Mesenchymal stem cell (in vitro differentiated cells and primary cell): ENCODE data around the gene BRSK2.

Source experiments
- DNase-seq: peaks from one replicate; pipeline ENCODE4 v3.0.0-alpha.2; 2013
- H2AFZ ChIP-seq: one replicate; pipeline ENCODE4 v1.6.1; 2013; ENCODE audit warnings: low read depth, mild to moderate bottlenecking, control low read depth, inconsistent platforms, low read length, moderate library complexity
- H2AK5ac ChIP-seq: 2 replicates; pipeline ENCODE4 v1.6.1; 2013; ENCODE audit warnings: low read length, moderate library complexity, mild to moderate bottlenecking, inconsistent platforms; ENCODE audit not compliant: severe bottlenecking
- H2BK120ac ChIP-seq: one replicate; pipeline ENCODE4 v1.6.1; 2013; ENCODE audit warnings: low read depth, mild to moderate bottlenecking, inconsistent platforms, low read length, moderate library complexity
- H2BK12ac ChIP-seq, 2 experiments: one replicate each; pipeline ENCODE4 v1.6.1; 2013; ENCODE audit warnings: inconsistent platforms in 2 of 2, low read length in 2 of 2, mild to moderate bottlenecking in 2 of 2, moderate library complexity in 2 of 2, control low read depth in 1 of 2
- H2BK15ac ChIP-seq: one replicate; pipeline ENCODE4 v1.6.1; 2013; ENCODE audit warnings: mild to moderate bottlenecking, low read depth, inconsistent platforms; ENCODE audit not compliant: poor library complexity, severe bottlenecking
- H2BK5ac ChIP-seq: 2 replicates; pipeline ENCODE4 v1.6.1; 2013; ENCODE audit warnings: low read depth, mild to moderate bottlenecking, low read length, control low read depth, inconsistent platforms; ENCODE audit not compliant: poor library complexity, severe bottlenecking
- H3K14ac ChIP-seq, 2 experiments: one replicate each; pipeline ENCODE4 v1.6.1; 2013; ENCODE audit warnings: inconsistent platforms in 2 of 2, low read length in 2 of 2, control low read depth in 1 of 2, mild to moderate bottlenecking in 1 of 2, moderate library complexity in 1 of 2
- H3K18ac ChIP-seq, 2 experiments: one replicate each; pipeline ENCODE4 v1.6.1; 2013; ENCODE audit warnings: inconsistent platforms in 2 of 2, low read length in 2 of 2, control low read depth in 1 of 2, low read depth in 1 of 2, mild to moderate bottlenecking in 1 of 2
- H3K23ac ChIP-seq, 2 experiments: one replicate each; pipeline ENCODE4 v1.6.1; 2013; ENCODE audit warnings: inconsistent platforms in 2 of 2, low read length in 2 of 2, mild to moderate bottlenecking in 2 of 2, moderate library complexity in 2 of 2, control low read depth in 1 of 2
- H3K27ac ChIP-seq: 2 replicates; pipeline ENCODE4 v1.5.1; 2013; ENCODE audit warnings: mild to moderate bottlenecking, moderate library complexity, low read length, control low read depth, inconsistent platforms; ENCODE audit not compliant: poor library complexity, severe bottlenecking
- H3K27me3 ChIP-seq, 2 experiments: 2 replicates each; pipeline versions ENCODE4 v1.6.1 to v1.7.0; 2013; ENCODE audit warnings: low read length in 2 of 2, mild to moderate bottlenecking in 2 of 2, moderate library complexity in 2 of 2, control low read depth in 1 of 2, inconsistent platforms in 1 of 2; ENCODE audit not compliant: control insufficient read depth in 1 of 2, insufficient read depth in 1 of 2
- H3K36me3 ChIP-seq, 2 experiments: 2 replicates each; pipeline versions ENCODE4 v1.6.1 to v1.7.0; 2013; ENCODE audit warnings: low read length in 2 of 2, control low read depth in 1 of 2, inconsistent platforms in 1 of 2, low read depth in 1 of 2, mild to moderate bottlenecking in 1 of 2; ENCODE audit not compliant: insufficient read depth in 2 of 2, control insufficient read depth in 1 of 2
- H3K4ac ChIP-seq, 2 experiments: one replicate each; pipeline ENCODE4 v1.6.1; 2013; ENCODE audit warnings: inconsistent platforms in 2 of 2, low read length in 2 of 2, mild to moderate bottlenecking in 2 of 2, moderate library complexity in 2 of 2, control low read depth in 1 of 2, low read depth in 1 of 2
- H3K4me1 ChIP-seq: 2 replicates; pipeline ENCODE4 v1.6.1; 2013; ENCODE audit warnings: low read depth, low read length, control low read depth; ENCODE audit not compliant: control insufficient read depth, insufficient read depth
- H3K4me2 ChIP-seq: 2 replicates; pipeline ENCODE4 v1.6.1; 2013; ENCODE audit warnings: low read length, mild to moderate bottlenecking, inconsistent platforms; ENCODE audit not compliant: poor library complexity, severe bottlenecking
- H3K4me3 ChIP-seq, 2 experiments: 2 replicates each; pipeline versions ENCODE4 v1.5.1 to v1.7.0; 2013; ENCODE audit warnings: low read length in 2 of 2, mild to moderate bottlenecking in 2 of 2, control low read depth in 1 of 2, low read depth in 1 of 2; ENCODE audit not compliant: insufficient read depth in 1 of 2
- H3K79me1 ChIP-seq: replicated peaks from 2 replicates; pipeline ENCODE4 v1.6.1; 2013; ENCODE audit warnings: mild to moderate bottlenecking, control low read depth, low read length, inconsistent platforms; ENCODE audit not compliant: poor library complexity, severe bottlenecking
- H3K9ac ChIP-seq: 2 replicates; pipeline ENCODE4 v1.7.0; 2013; ENCODE audit warnings: mild to moderate bottlenecking, low read length, moderate library complexity
- H3K9me3 ChIP-seq: 2 replicates; pipeline ENCODE4 v1.7.0; 2013; ENCODE audit warnings: mild to moderate bottlenecking, low read length; ENCODE audit not compliant: control insufficient read depth
- H4K8ac ChIP-seq: one replicate; pipeline ENCODE4 v1.6.1; 2013; ENCODE audit warnings: inconsistent platforms, mild to moderate bottlenecking, low read length, moderate library complexity
- H4K91ac ChIP-seq: one replicate; pipeline ENCODE4 v1.6.1; 2013; ENCODE audit warnings: mild to moderate bottlenecking, low read length, inconsistent platforms
- WGBS: methylation state at CpG from one replicate; pipeline ENCODE4 v1.1.7; 2013; ENCODE audit warnings: mixed read lengths; 5-methylcytosine and 5-hydroxymethylcytosine counted together

Gene BRSK2

GRCh38 chr11:1435820-1436467, 46.2 kb downstream of the BRSK2 start:
- H3K4ac ChIP-seq: no peak overlapping the region
- no peak overlapping the region for H3K4me3 ChIP-seq
- no peak overlapping the region for H2AFZ ChIP-seq
- no peaks in the 10 kb centered on the region for H3K9me3 ChIP-seq
- peaks cover 14% of the 10 kb centered on the region for H3K4me1 ChIP-seq
- H3K79me1 ChIP-seq: no peaks in the 10 kb centered on the region
- no peak overlapping the region for H4K8ac ChIP-seq
- no peak overlapping the region for H3K23ac ChIP-seq
- DNase-seq: no peak
- 49% methylated on average over 18 of the region's 29 CpGs for WGBS
- H3K27me3 ChIP-seq: peaks cover 10 to 15% of the 10 kb centered on the region in 2 experiments
- no peak overlapping the region for H2BK15ac ChIP-seq
- peak overlapping the region in 1 of 2 experiments; percentile 77 for H2BK12ac ChIP-seq
- H3K9ac ChIP-seq: no peak overlapping the region
- H2BK120ac ChIP-seq: no peak overlapping the region
- no peak overlapping the region for H2BK5ac ChIP-seq
- no peak overlapping the region for H4K91ac ChIP-seq
- no peak overlapping the region for H3K27ac ChIP-seq
- H3K14ac ChIP-seq: peak overlapping the region in 1 of 2 experiments; percentile 71
- no peak overlapping the region for H2AK5ac ChIP-seq
- H3K36me3 ChIP-seq: no peaks in the 10 kb centered on the region
- H3K18ac ChIP-seq: peak overlapping the region in 1 of 2 experiments; percentile 98
- no peak overlapping the region for H3K4me2 ChIP-seq

- H3K36me3 ChIP-seq: no peaks in the 10 kb centered on the region
- H2AK5ac ChIP-seq: no peak overlapping the region
- H3K9me3 ChIP-seq: no peaks in the 10 kb centered on the region
- peaks cover 14% of the 10 kb centered on the region for H3K4me1 ChIP-seq
- peaks cover 10 to 15% of the 10 kb centered on the region in 2 experiments for H3K27me3 ChIP-seq
- no peak overlapping the region for H3K27ac ChIP-seq
- DNase-seq: no peak
- H3K14ac ChIP-seq: peak overlapping the region in 1 of 2 experiments; percentile 71
- peak overlapping the region in 1 of 2 experiments; percentile 99 for H2BK12ac ChIP-seq
- peak overlapping the region; percentile 96 for H4K91ac ChIP-seq
- peak overlapping the region; percentile 65 for H2BK120ac ChIP-seq
- H2AFZ ChIP-seq: no peak overlapping the region
- WGBS: 26% methylated on average over 12 of the region's 13 CpGs
- peak overlapping the region in 1 of 2 experiments; percentile 98 for H3K18ac ChIP-seq
- H3K4me2 ChIP-seq: no peak overlapping the region
- H2BK5ac ChIP-seq: no peak overlapping the region
- no peak overlapping the region for H3K4me3 ChIP-seq
- peak overlapping the region; percentile 96 for H2BK15ac ChIP-seq
- H3K4ac ChIP-seq: peak overlapping the region in 1 of 2 experiments; percentile 75
- no peak overlapping the region for H3K9ac ChIP-seq
- H3K79me1 ChIP-seq: no peaks in the 10 kb centered on the region
- H3K23ac ChIP-seq: no peak overlapping the region
- no peak overlapping the region for H4K8ac ChIP-seq
Observed at GRCh38 chr11:1436468-1437039, 46.8 kb downstream of the BRSK2 start.

- Histone ChIP-seq H3K79me1 (no peaks in the 10 kb centered on the region), H2BK15ac (peak overlapping the region; percentile 96), H4K8ac (peak overlapping the region; percentile 91), H2BK120ac (peak overlapping the region; percentile 65), H2AK5ac (no peak overlapping the region), H3K4me1 (peaks cover 14% of the 10 kb centered on the region), H2AFZ (peak overlapping the region; percentile 42), H3K4me3 (no peak overlapping the region), H4K91ac (peak overlapping the region; percentile 96), H3K9ac (no peak overlapping the region), H3K4me2 (no peak overlapping the region), H2BK5ac (no peak overlapping the region), H3K18ac (peak overlapping the region; percentile 56 to 98), H3K4ac (peak overlapping the region; percentile 77 to 87), H3K36me3 (no peaks in the 10 kb centered on the region), H3K27ac (no peak overlapping the region), H3K27me3 (peaks cover 10 to 15% of the 10 kb centered on the region in 2 experiments), H3K14ac (peak overlapping the region in 1 of 2 experiments; percentile 86), H2BK12ac (peak overlapping the region; percentile 87 to 99), H3K23ac (peak overlapping the region in 1 of 2 experiments; percentile 23), H3K9me3 (no peaks in the 10 kb centered on the region)
- DNase-seq: peak; percentile 76
- 15% methylated on average over 6 of the region's 6 CpGs for WGBS
Observed at GRCh38 chr11:1437500-1437899, 47.8 kb downstream of the BRSK2 start.

GRCh38 chr11:1438261-1438966, 48.7 kb downstream of the BRSK2 start:
- Histone ChIP-seq H2BK12ac (peak overlapping the region; percentile 61 to 70), H4K91ac (peak overlapping the region; percentile 95), H2BK15ac (peak overlapping the region; percentile 44), H3K9me3 (no peaks in the 10 kb centered on the region), H2BK120ac (peak overlapping the region; percentile 27), H3K4me3 (no peak overlapping the region), H3K18ac (peak overlapping the region; percentile 58 to 90), H3K14ac (peak overlapping the region in 1 of 2 experiments; percentile 68), H3K79me1 (no peaks in the 10 kb centered on the region), H3K4me2 (no peak overlapping the region), H3K4ac (peak overlapping the region; percentile 83 to 95), H3K27ac (no peak overlapping the region), H2BK5ac (no peak overlapping the region), H3K4me1 (peaks cover 14% of the 10 kb centered on the region), H3K23ac (no peak overlapping the region), H2AFZ (no peak overlapping the region), H3K27me3 (peaks cover 7 to 15% of the 10 kb centered on the region in 2 experiments), H3K9ac (no peak overlapping the region), H4K8ac (peak overlapping the region; percentile 85), H3K36me3 (no peaks in the 10 kb centered on the region), H2AK5ac (no peak overlapping the region)
- DNase-seq: no peak
- 73% methylated on average over 18 of the region's 19 CpGs for WGBS
